Body of pancreas (tissue), 4 donors: ENCODE data around the gene ZP4.

Experiments used
- POLR2A ChIP-seq, 3 donors: fragments of 450-650 bp; IDR thresholded peaks; one replicate each; pipeline ENCODE4 v1.6.1; 2016; ENCODE audit warnings: antibody characterized with exemption in 3 of 3, mild to moderate bottlenecking in 2 of 3
- TF ChIP-seq, protein P1 (sequence below), 7 experiments: fragments of 450-650 bp in 4 of 7; fragments of 200-600 bp in 3 of 7; sonication (generic) in 3 of 7; IDR thresholded peaks; one replicate each; pipeline ENCODE4 v1.5.1; 2016 to 2019; ENCODE audit warnings: antibody characterized with exemption in 7 of 7

DNA sequence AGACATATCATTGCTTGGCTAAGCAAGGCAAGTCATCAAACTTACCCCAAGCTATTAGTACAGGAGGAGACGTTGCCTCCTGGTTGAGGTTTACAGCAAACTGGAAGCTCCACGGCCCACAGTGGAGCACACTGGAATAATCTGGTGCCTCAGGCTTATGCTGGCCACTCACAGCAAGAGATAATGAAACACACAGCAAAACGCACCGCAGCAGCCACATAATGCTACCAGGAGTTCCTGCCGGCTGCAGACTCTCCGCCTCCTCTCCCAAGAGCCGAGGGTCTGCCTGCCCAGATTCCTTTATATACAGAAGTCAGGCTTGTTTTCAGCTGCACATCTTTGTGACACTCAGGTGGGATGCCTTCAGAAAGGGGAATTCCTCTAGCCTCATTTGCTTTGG, 306 bp downstream of the ZP4 start:
- no peak for TF ChIP-seq POLR2A (IDR thresholded peaks at IDR 0.05)
- TF ChIP-seq, protein P1, sequence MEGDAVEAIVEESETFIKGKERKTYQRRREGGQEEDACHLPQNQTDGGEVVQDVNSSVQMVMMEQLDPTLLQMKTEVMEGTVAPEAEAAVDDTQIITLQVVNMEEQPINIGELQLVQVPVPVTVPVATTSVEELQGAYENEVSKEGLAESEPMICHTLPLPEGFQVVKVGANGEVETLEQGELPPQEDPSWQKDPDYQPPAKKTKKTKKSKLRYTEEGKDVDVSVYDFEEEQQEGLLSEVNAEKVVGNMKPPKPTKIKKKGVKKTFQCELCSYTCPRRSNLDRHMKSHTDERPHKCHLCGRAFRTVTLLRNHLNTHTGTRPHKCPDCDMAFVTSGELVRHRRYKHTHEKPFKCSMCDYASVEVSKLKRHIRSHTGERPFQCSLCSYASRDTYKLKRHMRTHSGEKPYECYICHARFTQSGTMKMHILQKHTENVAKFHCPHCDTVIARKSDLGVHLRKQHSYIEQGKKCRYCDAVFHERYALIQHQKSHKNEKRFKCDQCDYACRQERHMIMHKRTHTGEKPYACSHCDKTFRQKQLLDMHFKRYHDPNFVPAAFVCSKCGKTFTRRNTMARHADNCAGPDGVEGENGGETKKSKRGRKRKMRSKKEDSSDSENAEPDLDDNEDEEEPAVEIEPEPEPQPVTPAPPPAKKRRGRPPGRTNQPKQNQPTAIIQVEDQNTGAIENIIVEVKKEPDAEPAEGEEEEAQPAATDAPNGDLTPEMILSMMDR (IDR thresholded peaks at IDR 0.05), result no peak
